Smooth muscle cell (in vitro differentiated cells): ENCODE measurements around the gene C3orf22. TPM values are rescaled to one million over a fixed set of nuclear protein-coding genes. Genes with fewer than 3 reads are reported as not detected.

Source experiments
- DNase-seq: peaks from one replicate; lab custom pipeline; 2025; ENCODE audit not compliant: unreplicated experiment; lab: John Stamatoyannopoulos, UW
- H2AFZ ChIP-seq: fragments of 200-600 bp; sonication (generic); 2 replicates; pipeline ENCODE4 v1.6.0; 2016; ENCODE audit warnings: antibody characterized with exemption, low read depth, mild to moderate bottlenecking
- H3F3A ChIP-seq: fragments of 200-600 bp; sonication (generic); 2 replicates; pipeline ENCODE4 v1.6.0; 2017; ENCODE audit warnings: antibody characterized with exemption, low read depth
- H3K27ac ChIP-seq: fragments of 200-600 bp; sonication (generic); 2 replicates; pipeline ENCODE4 v1.5.1; 2016; ENCODE audit warnings: low read depth, mild to moderate bottlenecking
- H3K27me3 ChIP-seq: fragments of 200-600 bp; sonication (generic); 2 replicates; pipeline ENCODE4 v1.6.1; 2016; ENCODE audit warnings: low read depth, mild to moderate bottlenecking
- H3K36me3 ChIP-seq: fragments of 200-600 bp; sonication (generic); 2 replicates; pipeline ENCODE4 v1.5.1; 2016; ENCODE audit warnings: low read depth
- H3K4me1 ChIP-seq: fragments of 200-600 bp; sonication (generic); 2 replicates; pipeline ENCODE4 v1.5.1; 2016; ENCODE audit warnings: low read depth
- H3K4me2 ChIP-seq: fragments of 200-600 bp; sonication (generic); 2 replicates; pipeline ENCODE4 v1.6.0; 2016; ENCODE audit warnings: mild to moderate bottlenecking
- H3K4me3 ChIP-seq: fragments of 200-600 bp; sonication (generic); 2 replicates; pipeline ENCODE4 v1.5.1; 2016; ENCODE audit warnings: mild to moderate bottlenecking
- H3K79me2 ChIP-seq: fragments of 200-600 bp; sonication (generic); 2 replicates; pipeline ENCODE4 v1.6.0; 2016; ENCODE audit warnings: low read depth, mild to moderate bottlenecking
- H3K9ac ChIP-seq: fragments of 200-600 bp; sonication (generic); 2 replicates; pipeline ENCODE4 v1.6.0; 2016; ENCODE audit warnings: low read depth
- H3K9me3 ChIP-seq: fragments of 200-600 bp; sonication (generic); replicated peaks from 2 replicates; pipeline ENCODE4 v1.5.1; 2016; ENCODE audit warnings: low read depth
- H4K20me1 ChIP-seq: fragments of 200-600 bp; sonication (generic); 2 replicates; pipeline ENCODE4 v1.6.0; 2016; ENCODE audit warnings: low read depth
- WGBS: methylation state at CpG from one replicate; pipeline ENCODE4 v1.1.7; 2016; ENCODE audit warnings: low lambda C conversion rate; 5-methylcytosine and 5-hydroxymethylcytosine counted together
- polyA plus RNA-seq: library from polyadenylated mRNA; unstranded; fragments of >200 nt; fragmentation: Nextera tagmentation; extraction: Ambion mirVana; gene quantifications from 2 replicates; pipeline ENCODE4 v1.2.1, GENCODE V29; 2016
- total RNA-seq: library from RNA; depleted of rRNA; stranded (reverse); fragments of >200 nt; gene quantifications from 2 replicates; pipeline ENCODE4 v1.2.3, GENCODE V29; 2014
- TF ChIP-seq, protein P1 (sequence below): fragments of 200-600 bp; sonication (generic); IDR thresholded peaks from 2 replicates; pipeline ENCODE4 v1.5.1; 2017; ENCODE audit warnings: borderline replicate concordance, mild to moderate bottlenecking, antibody characterized with exemption; ENCODE audit not compliant: insufficient read depth, poor library complexity, severe bottlenecking

The C3orf22 gene
- total and polyA plus RNA-seq, 2 experiments from 2014 or later = not detected

DNA sequence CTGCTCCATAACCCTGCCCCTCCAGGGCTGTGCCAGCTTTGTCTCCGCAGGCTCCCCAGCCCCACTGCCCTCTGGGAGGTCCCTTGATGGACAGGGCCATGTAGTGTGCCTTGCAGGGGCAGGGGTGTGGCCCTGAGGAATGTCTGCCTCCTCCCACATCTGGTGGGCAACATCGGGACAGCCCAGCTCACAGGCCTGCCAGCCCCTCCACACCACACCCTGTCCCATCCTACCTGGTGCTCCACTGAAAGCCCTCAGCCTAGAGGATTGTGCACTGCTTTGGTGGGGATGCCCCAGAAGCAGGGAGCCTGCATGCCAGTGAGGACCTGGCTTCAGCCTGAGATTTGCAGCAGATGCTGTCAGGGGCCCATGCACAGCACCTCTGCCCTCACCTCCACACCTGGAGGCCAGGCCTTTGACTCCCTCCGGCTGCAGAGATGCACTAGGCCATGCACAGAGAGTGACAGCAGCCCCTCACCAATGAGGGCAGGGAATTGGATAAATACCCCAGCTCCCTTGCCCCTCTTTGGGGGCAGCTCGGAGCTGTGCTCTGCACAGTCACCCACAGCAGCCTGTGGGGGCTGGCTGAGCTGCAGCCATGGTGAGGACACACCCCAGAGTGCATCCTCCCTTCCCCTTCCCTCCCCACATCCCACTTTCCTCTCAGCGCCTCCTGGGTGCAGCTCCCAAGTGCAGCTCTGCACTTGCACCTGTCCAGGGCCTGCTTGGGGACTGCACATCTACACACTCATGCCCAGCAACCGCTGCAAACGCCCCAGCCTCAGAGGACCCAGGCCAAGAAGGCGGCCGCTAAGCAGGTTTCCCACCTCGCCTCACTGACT, 2.7 kb downstream of the C3orf22 start:
- H2AFZ ChIP-seq = no peak overlapping the region
- H3F3A ChIP-seq = no peaks in the 10 kb centered on the region
- no peak for DNase-seq
- TF ChIP-seq, protein P1, sequence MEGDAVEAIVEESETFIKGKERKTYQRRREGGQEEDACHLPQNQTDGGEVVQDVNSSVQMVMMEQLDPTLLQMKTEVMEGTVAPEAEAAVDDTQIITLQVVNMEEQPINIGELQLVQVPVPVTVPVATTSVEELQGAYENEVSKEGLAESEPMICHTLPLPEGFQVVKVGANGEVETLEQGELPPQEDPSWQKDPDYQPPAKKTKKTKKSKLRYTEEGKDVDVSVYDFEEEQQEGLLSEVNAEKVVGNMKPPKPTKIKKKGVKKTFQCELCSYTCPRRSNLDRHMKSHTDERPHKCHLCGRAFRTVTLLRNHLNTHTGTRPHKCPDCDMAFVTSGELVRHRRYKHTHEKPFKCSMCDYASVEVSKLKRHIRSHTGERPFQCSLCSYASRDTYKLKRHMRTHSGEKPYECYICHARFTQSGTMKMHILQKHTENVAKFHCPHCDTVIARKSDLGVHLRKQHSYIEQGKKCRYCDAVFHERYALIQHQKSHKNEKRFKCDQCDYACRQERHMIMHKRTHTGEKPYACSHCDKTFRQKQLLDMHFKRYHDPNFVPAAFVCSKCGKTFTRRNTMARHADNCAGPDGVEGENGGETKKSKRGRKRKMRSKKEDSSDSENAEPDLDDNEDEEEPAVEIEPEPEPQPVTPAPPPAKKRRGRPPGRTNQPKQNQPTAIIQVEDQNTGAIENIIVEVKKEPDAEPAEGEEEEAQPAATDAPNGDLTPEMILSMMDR = no peak
- 91% methylated on average over 9 of the region's 10 CpGs for WGBS
- H3K36me3 ChIP-seq = no peaks in the 10 kb centered on the region
- no peaks in the 10 kb centered on the region for H3K79me2 ChIP-seq
- H3K4me3 ChIP-seq = no peak overlapping the region
- no peak overlapping the region for H3K27ac ChIP-seq
- H3K9ac ChIP-seq = no peak overlapping the region
- H3K4me2 ChIP-seq = no peak overlapping the region
- no peaks in the 10 kb centered on the region for H3K9me3 ChIP-seq
- no peaks in the 10 kb centered on the region for H3K27me3 ChIP-seq
- no peaks in the 10 kb centered on the region for H4K20me1 ChIP-seq
- H3K4me1 ChIP-seq = no peaks in the 10 kb centered on the region

DNA sequence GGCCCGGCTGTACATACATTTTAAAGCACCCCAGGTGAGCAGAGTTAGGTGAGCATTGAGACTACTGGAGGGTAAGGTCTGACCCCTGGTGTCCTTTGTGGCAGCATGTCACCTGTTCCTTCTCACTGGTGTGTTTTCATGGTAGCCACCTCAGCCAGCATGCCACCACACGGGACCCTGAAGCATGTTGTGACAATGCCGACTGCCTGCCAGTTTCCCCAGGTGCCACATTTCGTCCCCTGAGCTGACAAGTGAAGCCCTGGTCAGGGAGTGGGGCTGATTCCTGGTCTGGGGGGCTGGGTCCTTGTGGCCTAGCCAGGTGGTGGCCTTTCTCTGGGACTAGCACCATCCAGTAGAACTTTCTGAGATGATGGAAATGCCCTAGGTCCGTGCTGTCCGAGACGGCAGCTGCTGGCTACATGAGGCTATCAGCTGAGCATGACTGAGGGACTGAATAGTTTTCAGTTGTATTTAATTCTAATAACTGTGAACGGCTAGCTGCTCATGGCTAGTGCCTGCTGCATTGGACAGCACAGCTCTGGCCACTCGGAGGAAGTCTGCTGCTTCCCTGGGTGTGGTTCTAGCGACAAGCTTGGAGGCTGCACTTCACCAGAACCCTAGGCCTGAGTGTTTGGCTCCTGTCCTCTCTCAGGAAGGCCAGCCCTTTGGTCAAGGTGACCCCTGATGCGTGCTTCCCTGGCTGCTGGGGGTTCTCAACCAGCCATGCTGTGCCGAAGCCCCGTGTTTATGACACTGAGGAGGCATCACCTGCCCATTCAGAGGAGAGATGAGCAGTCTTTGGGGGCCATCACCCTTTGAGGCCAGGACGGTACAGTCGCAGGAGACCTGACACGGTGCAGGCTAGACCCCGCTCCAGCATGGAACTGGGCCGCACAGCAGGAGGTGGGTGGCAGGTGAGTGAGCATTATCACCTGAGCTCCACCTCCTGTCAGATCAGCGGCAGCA, 3.9 kb downstream of the C3orf22 start:
- Histone ChIP-seq H3K36me3 (no peaks in the 10 kb centered on the region), H3F3A (no peaks in the 10 kb centered on the region), H4K20me1 (no peaks in the 10 kb centered on the region), H2AFZ (no peak overlapping the region), H3K79me2 (no peaks in the 10 kb centered on the region), H3K4me2 (no peak overlapping the region), H3K27me3 (no peaks in the 10 kb centered on the region), H3K9me3 (no peaks in the 10 kb centered on the region), H3K4me3 (no peak overlapping the region), H3K4me1 (no peaks in the 10 kb centered on the region), H3K27ac (no peak overlapping the region), H3K9ac (no peak overlapping the region)
- TF ChIP-seq, protein P1 = no peak
- no peak for DNase-seq
- 91% methylated on average over 19 of the region's 19 CpGs for WGBS

DNA sequence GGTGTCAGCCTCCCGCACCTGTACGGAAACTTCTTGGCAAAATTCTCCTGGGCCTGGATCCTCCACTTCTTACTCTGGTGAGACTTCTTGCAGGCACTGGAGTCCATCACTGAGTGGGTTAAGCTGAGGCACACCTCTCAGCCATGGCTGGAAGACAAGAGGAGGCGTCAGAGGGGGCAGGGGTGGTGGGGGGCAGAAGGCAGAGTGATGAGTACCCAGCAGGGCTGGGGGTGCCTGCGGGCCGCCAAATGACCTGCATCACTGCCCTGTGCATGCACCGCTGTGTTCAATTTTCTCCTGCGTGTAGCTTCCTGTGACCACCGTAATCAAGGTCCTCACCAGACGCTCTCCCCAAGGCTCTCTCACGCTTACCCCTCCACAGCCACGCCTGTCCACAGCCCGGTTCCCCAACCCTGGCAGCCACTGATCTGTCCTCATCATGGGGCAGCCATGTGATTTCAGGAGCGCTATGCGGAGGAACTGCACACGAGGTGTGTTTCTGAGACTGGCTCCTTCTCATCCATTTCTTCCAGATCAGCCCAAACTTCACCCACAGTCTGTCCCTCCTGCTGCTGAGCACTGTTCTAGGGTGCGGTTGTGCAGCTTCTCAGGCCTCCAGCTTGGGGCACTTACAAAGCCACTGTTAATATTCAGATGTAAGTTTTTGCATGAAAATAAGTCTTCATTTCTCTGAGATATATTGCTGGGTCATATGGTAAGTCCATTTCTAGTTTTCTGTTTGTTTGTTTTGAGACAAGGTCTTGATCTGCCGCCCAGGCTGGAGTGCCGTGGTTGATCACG, 5.2 kb downstream of the C3orf22 start:
- Histone ChIP-seq H3K4me2 (no peak overlapping the region), H3K36me3 (no peaks in the 10 kb centered on the region), H3F3A (no peaks in the 10 kb centered on the region), H3K9me3 (no peaks in the 10 kb centered on the region), H3K9ac (no peak overlapping the region), H3K27ac (no peak overlapping the region), H3K4me1 (no peaks in the 10 kb centered on the region), H4K20me1 (no peaks in the 10 kb centered on the region), H3K27me3 (no peaks in the 10 kb centered on the region), H3K79me2 (no peaks in the 10 kb centered on the region), H3K4me3 (no peak overlapping the region), H2AFZ (no peak overlapping the region)
- TF ChIP-seq, protein P1 = no peak
- no peak for DNase-seq
- WGBS = 91% methylated on average over 19 of the region's 19 CpGs
